H9 (cell line): ENCODE data around the gene RB1. TPM values are rescaled to one million over a fixed set of nuclear protein-coding genes. Genes with fewer than 3 reads are reported as not detected.

Source experiments
- DNase-seq: peaks from one replicate; pipeline ENCODE4 v3.0.0-alpha.2; 2017
- H2AFZ ChIP-seq: one replicate; pipeline ENCODE4 v1.6.1; 2013; ENCODE audit warnings: mild to moderate bottlenecking, low read length, control low read depth, moderate library complexity
- H2AK5ac ChIP-seq: 2 replicates; pipeline ENCODE4 v1.6.1; 2013; ENCODE audit warnings: low read length, control low read depth, mixed read lengths; ENCODE audit not compliant: insufficient read length
- H2BK120ac ChIP-seq: one replicate; pipeline ENCODE4 v1.6.1; 2013; ENCODE audit warnings: low read depth, mild to moderate bottlenecking, low read length, control low read depth, inconsistent platforms; ENCODE audit not compliant: poor library complexity, severe bottlenecking
- H2BK12ac ChIP-seq: 2 replicates; pipeline ENCODE4 v1.6.1; 2013; ENCODE audit warnings: low read length, control low read depth, mixed read lengths, low read depth; ENCODE audit not compliant: insufficient read length
- H2BK15ac ChIP-seq: 2 replicates; pipeline ENCODE4 v1.6.1; 2013; ENCODE audit warnings: low read depth, low read length, control low read depth
- H2BK20ac ChIP-seq: one replicate; pipeline ENCODE4 v1.6.1; 2013; ENCODE audit warnings: low read depth, mild to moderate bottlenecking, low read length, control low read depth, inconsistent platforms; ENCODE audit not compliant: poor library complexity, severe bottlenecking
- H2BK5ac ChIP-seq: 2 replicates; pipeline ENCODE4 v1.6.1; 2013; ENCODE audit warnings: low read length, control low read depth, mixed read lengths; ENCODE audit not compliant: insufficient read length
- H3K14ac ChIP-seq: 2 replicates; pipeline ENCODE4 v1.6.1; 2013; ENCODE audit warnings: low read length, control low read depth; ENCODE audit not compliant: insufficient read depth
- H3K18ac ChIP-seq: 2 replicates; pipeline ENCODE4 v1.6.1; 2013; ENCODE audit warnings: low read depth, mild to moderate bottlenecking, mixed read lengths, low read length, control low read depth; ENCODE audit not compliant: insufficient read length
- H3K23ac ChIP-seq: 2 replicates; pipeline ENCODE4 v1.6.1; 2013; ENCODE audit warnings: low read length, control low read depth, mixed read lengths, low read depth; ENCODE audit not compliant: insufficient read length
- H3K23me2 ChIP-seq: 2 replicates; pipeline ENCODE4 v1.6.1; 2013; ENCODE audit warnings: low read depth, mild to moderate bottlenecking, mixed read lengths, low read length, control low read depth; ENCODE audit not compliant: insufficient read length, poor library complexity, severe bottlenecking
- H3K27ac ChIP-seq: 2 replicates; pipeline ENCODE4 v1.5.1; 2013; ENCODE audit warnings: low read length, control low read depth, mixed read lengths, low read depth; ENCODE audit not compliant: insufficient read length
- H3K27me3 ChIP-seq: 2 replicates; pipeline ENCODE4 v1.6.1; 2013; ENCODE audit warnings: low read length, control low read depth, inconsistent platforms; ENCODE audit not compliant: insufficient read depth
- H3K4ac ChIP-seq: 2 replicates; pipeline ENCODE4 v1.6.1; 2013; ENCODE audit warnings: low read depth, mild to moderate bottlenecking, control low read depth, inconsistent platforms, low read length, moderate library complexity
- H3K4me1 ChIP-seq: 2 replicates; pipeline ENCODE4 v1.6.1; 2013; ENCODE audit warnings: low read length, control low read depth, inconsistent platforms; ENCODE audit not compliant: insufficient read depth
- H3K4me2 ChIP-seq: 2 replicates; pipeline ENCODE4 v1.6.1; 2013; ENCODE audit warnings: low read length, control low read depth, mixed read lengths; ENCODE audit not compliant: insufficient read length, insufficient read depth
- H3K56ac ChIP-seq: 2 replicates; pipeline ENCODE4 v1.6.1; 2013; ENCODE audit warnings: low read depth, mild to moderate bottlenecking, mixed read lengths, low read length, control low read depth; ENCODE audit not compliant: insufficient read length
- H3K79me1 ChIP-seq: 2 replicates; pipeline ENCODE4 v1.6.1; 2013; ENCODE audit warnings: low read depth, mild to moderate bottlenecking, moderate library complexity, low read length, control low read depth, inconsistent platforms; ENCODE audit not compliant: insufficient read depth, poor library complexity, severe bottlenecking
- H3K79me2 ChIP-seq: 2 replicates; pipeline ENCODE4 v1.6.1; 2013; ENCODE audit warnings: low read length, control low read depth, inconsistent platforms; ENCODE audit not compliant: insufficient read depth
- H3K9ac ChIP-seq: 2 replicates; pipeline ENCODE4 v1.6.1; 2013; ENCODE audit warnings: low read length, control low read depth, mixed read lengths; ENCODE audit not compliant: insufficient read length; ENCODE audit errors: extremely low read depth
- H3K9me3 ChIP-seq: one replicate; pipeline ENCODE4 v1.6.1; 2013; ENCODE audit warnings: low read depth, low read length, inconsistent platforms; ENCODE audit not compliant: control insufficient read depth
- H3T11ph ChIP-seq: one replicate; pipeline ENCODE4 v1.6.1; 2013; ENCODE audit warnings: mild to moderate bottlenecking, low read length, control low read depth, inconsistent platforms
- H4K20me1 ChIP-seq: one replicate; pipeline ENCODE4 v1.6.1; 2013; ENCODE audit not compliant: control insufficient read depth, insufficient read length, insufficient read depth
- H4K5ac ChIP-seq: 2 replicates; pipeline ENCODE4 v1.6.1; 2013; ENCODE audit warnings: low read depth, mild to moderate bottlenecking, mixed read lengths, low read length, control low read depth; ENCODE audit not compliant: insufficient read length
- H4K8ac ChIP-seq: replicated peaks from 2 replicates; pipeline ENCODE4 v1.6.1; 2013; ENCODE audit warnings: low read length, control low read depth, mixed read lengths, low read depth; ENCODE audit not compliant: insufficient read length
- H4K91ac ChIP-seq: 2 replicates; pipeline ENCODE4 v1.6.1; 2013; ENCODE audit warnings: low read depth, mild to moderate bottlenecking, moderate library complexity, mixed read lengths, low read length, control low read depth; ENCODE audit not compliant: insufficient read length
- H3K27ac Mint-ChIP-seq, 3 experiments: 2 replicates in 2 of 3; 3 replicates in 1 of 3; pipeline ENCODE4 v1.8.0; 2020 to 2021; ENCODE audit warnings: mixed read lengths in 3 of 3, mild to moderate bottlenecking in 1 of 3, moderate library complexity in 1 of 3
- H3K27me3 Mint-ChIP-seq: 2 replicates; pipeline ENCODE4 v1.8.0; 2021; ENCODE audit warnings: low read depth, mild to moderate bottlenecking, moderate library complexity, mixed read lengths
- H3K36me3 Mint-ChIP-seq, 3 experiments: 2 replicates in 2 of 3; 3 replicates in 1 of 3; pipeline ENCODE4 v1.8.0; 2020 to 2021; ENCODE audit warnings: low read depth in 3 of 3, mixed read lengths in 3 of 3; ENCODE audit not compliant: insufficient read depth in 1 of 3
- H3K4me1 Mint-ChIP-seq, 2 experiments: 2 replicates each; pipeline ENCODE4 v1.8.0; 2020; ENCODE audit warnings: mixed read lengths in 2 of 2
- H3K4me3 Mint-ChIP-seq, 2 experiments: 2 replicates in 1 of 2; 3 replicates in 1 of 2; pipeline ENCODE4 v1.8.0; 2020 to 2021; ENCODE audit warnings: mild to moderate bottlenecking in 2 of 2, mixed read lengths in 2 of 2, moderate library complexity in 1 of 2
- H3K9me3 Mint-ChIP-seq, 2 experiments: 2 replicates in 1 of 2; 3 replicates in 1 of 2; pipeline ENCODE4 v1.8.0; 2020; ENCODE audit warnings: mild to moderate bottlenecking in 2 of 2, mixed read lengths in 2 of 2, moderate library complexity in 1 of 2
- CTCF ChIP-seq: fragments of 200-600 bp; sonication (generic); conservative IDR thresholded peaks from 3 replicates; pipeline ENCODE4 v1.8.0; 2021; ENCODE audit warnings: antibody characterized with exemption, mild to moderate bottlenecking
- WGBS: extraction: QIAGEN DNeasy Blood & Tissue Kit; methylation state at CpG from one replicate; pipeline ENCODE4 v1.1.7; 2013; ENCODE audit warnings: missing lambda C conversion rate, low lambda C conversion rate, mixed read lengths; ENCODE audit not compliant: insufficient read length; ENCODE audit errors: extremely low coverage; 5-methylcytosine and 5-hydroxymethylcytosine counted together
- total RNA-seq: library from RNA; stranded (reverse); gene quantifications from 2 replicates; pipeline ENCODE4 v1.2.1, GENCODE V29; 2021

The RB1 gene
- total RNA-seq, 1 experiment from 2014 or later, result 20.5 TPM

- Mint-ChIP-seq H3K9me3 (no peaks in the 10 kb centered on the region), H3K36me3 (peaks cover 2 to 6% (median 3%) of the 10 kb centered on the region in 3 experiments; a peak in 6 of 7 replicates), H3K27me3 (no peaks in the 10 kb centered on the region), H3K4me1 (peaks cover 6 to 16% of the 10 kb centered on the region in 2 experiments), H3K27ac (no peak overlapping the region), H3K4me3 (no peak overlapping the region)
- Histone ChIP-seq H3K4ac (no peak overlapping the region), H3K23me2 (no peaks in the 10 kb centered on the region), H2BK120ac (no peak overlapping the region), H3K4me1 (no peaks in the 10 kb centered on the region), H4K91ac (no peak overlapping the region), H3K18ac (no peak overlapping the region), H2BK20ac (no peak overlapping the region), H3K9me3 (no peaks in the 10 kb centered on the region), H3K79me2 (no peaks in the 10 kb centered on the region), H3K23ac (no peak overlapping the region), H2BK15ac (no peak overlapping the region), H3K27ac (no peak overlapping the region), H2BK12ac (no peak overlapping the region), H4K20me1 (no peaks in the 10 kb centered on the region), H4K5ac (no peak overlapping the region), H2AFZ (no peak overlapping the region), H3K79me1 (no peaks in the 10 kb centered on the region), H2BK5ac (no peak overlapping the region), H3T11ph (no peak overlapping the region), H3K56ac (no peak overlapping the region), H3K27me3 (no peaks in the 10 kb centered on the region), H4K8ac (no peak overlapping the region), H3K9ac (no peak overlapping the region), H3K14ac (no peak overlapping the region), H3K4me2 (no peak overlapping the region), H2AK5ac (no peak overlapping the region)
- no CpG with 5 or more reads among the region's 4 CpGs for WGBS
- no peak for TF ChIP-seq CTCF
- no peak for DNase-seq
These were observed 35.5 kb upstream of the RB1 start for GRCh38 chr13:48268019-48268418.
